GM19240 (cell line): ENCODE results near the gene NFE2.

ENCODE experiments used
- DNase-seq: peaks from one replicate; pipeline ENCODE4 v3.0.0; 2011; ENCODE audit warnings: low spot score; ENCODE audit not compliant: insufficient read length

The NFE2 gene

GRCh38 chr12:54253240-54253639 lies 47.6 kb downstream of the NFE2 start:
- DNase-seq, result no peak

DNA sequence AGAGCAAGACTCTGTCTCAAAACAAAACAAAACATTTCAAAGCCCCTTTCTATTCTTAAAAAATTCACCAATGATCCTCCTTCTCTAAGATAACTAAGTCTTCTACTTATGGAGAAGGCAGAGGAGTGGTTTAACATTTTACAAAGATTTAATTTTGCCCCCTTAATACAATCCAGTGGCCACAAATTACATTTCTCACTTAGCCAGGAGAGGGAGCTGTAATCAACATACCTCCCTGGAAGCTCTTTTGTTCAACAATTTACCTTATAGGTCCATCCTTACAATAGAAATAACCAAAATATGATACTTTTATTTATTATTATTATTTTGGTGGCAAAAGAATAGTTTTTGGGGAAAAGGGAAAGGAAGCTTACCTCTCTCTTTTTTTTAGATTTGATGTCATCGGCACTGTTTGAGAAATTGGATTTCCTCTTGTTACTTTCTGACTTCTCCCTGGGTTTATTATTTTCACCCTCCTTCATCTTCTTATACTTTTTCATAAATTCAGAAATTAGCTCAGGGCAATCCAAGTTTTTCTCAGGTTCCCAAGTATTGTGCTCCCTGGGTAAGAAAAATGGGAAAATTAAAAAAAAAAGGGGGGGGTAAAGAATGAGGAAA lies 49.0 kb downstream of the NFE2 start:
- peak; percentile 23 for DNase-seq

GRCh38 chr12:54249489-54249888 lies 51.3 kb downstream of the NFE2 start:
- DNase-seq, result no peak

DNA sequence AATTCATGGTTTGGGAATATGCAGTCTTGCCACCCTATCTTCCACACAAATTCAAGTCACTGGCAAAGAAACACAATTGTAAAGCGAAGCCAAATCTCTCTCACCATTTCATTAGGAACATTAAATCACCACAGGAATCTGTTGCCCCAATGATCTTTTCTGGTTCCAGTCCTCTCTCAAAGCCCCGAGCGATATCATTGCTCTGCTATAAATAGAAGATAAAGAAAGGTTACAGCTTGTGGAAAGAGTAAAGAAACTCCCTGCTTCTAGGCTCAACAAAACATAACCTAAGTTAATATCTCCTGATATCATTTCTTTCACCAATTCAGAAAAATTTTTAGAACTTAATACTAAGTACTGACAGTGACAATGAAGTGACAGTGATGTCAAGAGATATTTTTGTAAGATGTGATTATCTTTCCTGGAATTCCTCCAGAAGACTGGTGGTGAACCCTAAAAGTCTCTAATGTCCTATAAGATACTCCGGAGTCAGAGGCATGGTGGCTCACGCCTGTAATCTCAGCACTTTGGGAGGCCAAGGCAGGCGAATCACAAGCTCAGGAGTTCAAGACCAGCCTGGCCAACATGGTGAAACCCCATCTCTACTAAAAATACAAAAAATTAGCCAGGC lies 54.7 kb downstream of the NFE2 start:
- no peak for DNase-seq
